ENCODE data around the gene OR8U1.
"Not testable (repeated sequence)": the region's sequence is repeated elsewhere in the genome, so short reads cannot be mapped to it uniquely, and the experiment has no call there.

OR8U1 gene

DNA sequence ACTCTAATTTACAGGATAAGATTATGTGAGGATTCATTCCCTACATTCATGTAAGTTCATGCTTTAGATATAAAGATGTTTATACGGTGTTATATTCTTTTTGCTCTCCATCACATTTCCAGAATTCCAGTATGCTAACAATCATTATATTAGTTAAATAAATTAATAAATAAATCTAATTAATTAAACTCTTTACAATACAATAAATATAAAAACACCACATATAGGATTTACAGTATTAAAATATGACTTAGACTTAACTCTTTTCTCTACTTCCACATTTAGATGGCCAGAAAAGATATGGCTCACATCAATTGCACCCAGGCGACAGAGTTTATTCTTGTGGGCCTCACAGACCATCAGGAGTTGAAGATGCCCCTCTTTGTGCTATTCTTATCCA is at the start of gene OR8U1:
OR8U1 (plus strand) TSS at position 301 of the 400 bp plus-strand sequence; CDS start at position 301, 0 bp downstream.
- Histone ChIP-seq H3K36me3 (ENCODE audit: control insufficient read depth, low read depth, low read length) (no peaks in the 10 kb centered on the region), H3K9me3 (ENCODE audit: control insufficient read depth, low read depth, low read length) (no peaks in the 10 kb centered on the region), H3K9ac (ENCODE audit: low read length) (no peak within 1 kb of the TSS), H3K4me1 (ENCODE audit: control insufficient read depth, low read depth, low read length) (no peaks in the 10 kb centered on the region), H3K27me3 (ENCODE audit: control insufficient read depth, insufficient read depth, low read length) (no peaks in the 10 kb centered on the region), H3K4me3 (ENCODE audit: low read length) (no peak within 1 kb of the TSS), H3K27ac (ENCODE audit: low read length) (no peak within 1 kb of the TSS)

DNA sequence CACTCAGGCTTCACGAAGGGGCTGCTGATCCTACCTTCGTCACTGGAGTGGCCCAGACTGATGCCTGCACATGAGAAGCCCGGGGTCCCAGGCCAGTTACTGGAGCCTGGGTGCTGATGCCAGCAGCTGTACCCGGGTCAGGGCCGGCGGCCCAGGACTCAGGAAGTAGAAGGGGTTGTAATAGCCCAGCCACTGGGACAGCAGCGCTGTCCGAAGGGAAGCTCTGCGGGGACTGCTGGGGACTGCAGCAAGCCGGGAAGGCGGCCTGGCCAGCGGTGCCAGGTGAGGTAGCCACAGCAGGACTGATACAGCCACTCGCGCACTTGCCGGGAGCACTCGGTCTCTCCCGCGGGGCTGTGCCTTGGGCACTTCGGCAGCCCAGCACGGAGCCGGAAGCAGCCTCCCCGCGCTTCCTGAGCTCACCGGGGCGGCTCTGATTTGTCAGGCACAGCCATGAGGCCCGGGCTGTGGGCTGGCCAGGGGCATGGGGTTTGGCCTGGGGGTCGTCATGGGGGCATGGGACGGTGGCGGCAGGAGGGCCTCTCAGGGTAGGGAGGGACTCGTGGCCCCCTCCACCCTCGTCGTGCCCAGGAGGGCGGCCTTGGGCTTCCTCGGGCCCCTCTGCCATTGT is 43.4 kb upstream of the OR8U1 start:
- H3K36me3 ChIP-seq (ENCODE audit: control insufficient read depth, low read depth, low read length): no peaks in the 10 kb centered on the region
- H3K27ac ChIP-seq (ENCODE audit: low read length): no peak overlapping the region
- no peaks in the 10 kb centered on the region for H3K9me3 ChIP-seq (ENCODE audit: control insufficient read depth, low read depth, low read length)
- H3K4me1 ChIP-seq (ENCODE audit: control insufficient read depth, low read depth, low read length): no peaks in the 10 kb centered on the region
- no peak overlapping the region for H3K4me3 ChIP-seq (ENCODE audit: low read length)
- H3K27me3 ChIP-seq (ENCODE audit: control insufficient read depth, insufficient read depth, low read length): no peaks in the 10 kb centered on the region
- no peak overlapping the region for H3K9ac ChIP-seq (ENCODE audit: low read length)

DNA sequence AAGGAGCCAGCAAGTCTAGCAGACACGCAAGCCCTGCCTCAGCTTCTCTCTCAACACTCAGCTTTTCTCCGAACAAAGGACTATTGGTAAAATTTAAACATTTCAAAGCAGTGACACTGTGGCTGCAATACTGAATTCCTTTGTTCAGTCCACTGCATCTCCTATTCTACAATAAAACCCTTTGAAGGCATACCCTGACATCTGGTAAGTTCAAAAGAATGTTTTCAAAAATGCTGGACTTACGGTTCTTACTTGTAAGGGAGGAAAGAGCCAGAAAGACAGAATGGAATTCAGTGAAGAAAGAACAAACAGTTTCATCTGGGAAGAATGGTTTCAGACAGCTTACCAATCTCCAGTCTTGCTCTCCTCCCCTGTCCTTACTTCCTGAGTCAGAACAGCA is 42.3 kb upstream of the OR8U1 start:
- H3K4me3 ChIP-seq (ENCODE audit: low read length): no peak overlapping the region
- H3K9me3 ChIP-seq (ENCODE audit: control insufficient read depth, low read depth, low read length): no peaks in the 10 kb centered on the region
- H3K36me3 ChIP-seq (ENCODE audit: control insufficient read depth, low read depth, low read length): no peaks in the 10 kb centered on the region
- no peaks in the 10 kb centered on the region for H3K4me1 ChIP-seq (ENCODE audit: control insufficient read depth, low read depth, low read length)
- H3K27me3 ChIP-seq (ENCODE audit: control insufficient read depth, insufficient read depth, low read length): no peaks in the 10 kb centered on the region
- H3K9ac ChIP-seq (ENCODE audit: low read length): no peak overlapping the region
- H3K27ac ChIP-seq (ENCODE audit: low read length): no peak overlapping the region

DNA sequence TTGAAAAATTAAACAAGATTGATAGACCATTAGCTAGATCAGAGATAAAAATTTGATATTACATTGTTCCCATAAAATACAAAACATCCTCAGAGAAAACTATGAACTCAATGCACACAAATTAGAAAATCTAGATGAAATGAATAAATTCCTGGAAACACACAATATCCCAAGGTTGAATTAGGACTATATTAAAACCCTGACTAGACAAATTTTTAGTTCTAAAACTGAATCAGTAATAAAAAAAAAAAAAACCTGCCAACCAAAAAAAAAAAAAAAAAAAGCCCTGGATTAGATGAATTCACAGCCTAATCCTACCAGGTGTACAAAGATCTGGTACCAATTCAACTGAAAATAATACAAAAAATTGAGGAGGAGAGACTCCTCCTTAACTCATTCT is 35.1 kb upstream of the OR8U1 start:
- Histone ChIP-seq H3K4me1 (ENCODE audit: control insufficient read depth, low read depth, low read length) (no peaks in the 10 kb centered on the region), H3K27me3 (ENCODE audit: control insufficient read depth, insufficient read depth, low read length) (no peaks in the 10 kb centered on the region), H3K9me3 (ENCODE audit: control insufficient read depth, low read depth, low read length) (no peaks in the 10 kb centered on the region), H3K36me3 (ENCODE audit: control insufficient read depth, low read depth, low read length) (no peaks in the 10 kb centered on the region), H3K9ac (ENCODE audit: low read length) (no peak overlapping the region), H3K4me3 (ENCODE audit: low read length) (no peak overlapping the region), H3K27ac (ENCODE audit: low read length) (no peak overlapping the region)

DNA sequence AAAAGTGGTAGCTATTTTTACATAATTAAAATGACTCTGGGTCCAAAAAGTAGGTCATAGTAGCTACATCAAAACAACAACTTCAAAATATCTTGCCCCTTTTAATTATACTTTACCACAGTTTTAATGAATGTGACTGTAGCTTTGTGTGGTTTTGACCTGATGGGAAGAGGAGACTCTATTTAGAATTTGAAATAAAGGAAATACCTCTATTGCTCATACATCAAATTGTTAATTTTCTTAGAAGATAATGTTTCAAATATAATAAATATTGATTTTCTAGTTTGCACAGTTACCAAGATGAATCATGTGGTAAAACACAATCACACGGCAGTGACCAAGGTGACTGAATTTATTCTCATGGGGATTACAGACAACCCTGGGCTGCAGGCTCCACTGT is 29.7 kb upstream of the OR8U1 start, which contains the start of gene OR8K1:
OR8K1 (plus strand) TSS at position 301 of the 400 bp plus-strand sequence; CDS start at position 301, 0 bp downstream.
- Histone ChIP-seq H3K36me3 (ENCODE audit: control insufficient read depth, low read depth, low read length) (no peaks in the 10 kb centered on the region), H3K4me3 (ENCODE audit: low read length) (no peak within 1 kb of the TSS), H3K27me3 (ENCODE audit: control insufficient read depth, insufficient read depth, low read length) (no peaks in the 10 kb centered on the region), H3K9ac (ENCODE audit: low read length) (no peak within 1 kb of the TSS), H3K9me3 (ENCODE audit: control insufficient read depth, low read depth, low read length) (no peaks in the 10 kb centered on the region), H3K27ac (ENCODE audit: low read length) (no peak within 1 kb of the TSS), H3K4me1 (ENCODE audit: control insufficient read depth, low read depth, low read length) (no peaks in the 10 kb centered on the region)

DNA sequence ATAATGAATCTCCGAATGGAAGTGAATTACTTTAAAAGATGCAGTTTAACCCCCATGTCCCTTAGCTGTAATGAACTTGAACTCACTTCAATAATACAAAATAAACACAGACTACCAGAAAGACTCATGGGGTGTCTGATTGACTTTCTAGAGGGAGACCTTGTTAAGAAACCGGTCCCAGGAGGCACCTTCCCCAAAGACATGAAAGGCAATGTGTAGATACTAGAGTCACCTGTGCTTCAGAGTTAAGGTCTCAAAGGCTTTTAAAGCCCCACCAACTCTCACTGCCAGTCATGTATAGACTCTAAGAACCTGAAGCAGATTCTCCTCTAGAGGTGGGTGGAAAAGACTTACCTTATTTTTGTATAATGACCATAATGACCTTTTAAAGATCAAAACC is 21.4 kb upstream of the OR8U1 start, which contains the start of gene OR8J1:
OR8J1 (plus strand) TSS at position 301 of the 400 bp plus-strand sequence. CDS start 5,956 bp downstream, outside the sequence.
- Histone ChIP-seq H3K9ac (ENCODE audit: low read length) (no peak within 1 kb of the TSS), H3K9me3 (ENCODE audit: control insufficient read depth, low read depth, low read length) (no peaks in the 10 kb centered on the region), H3K4me3 (ENCODE audit: low read length) (no peak within 1 kb of the TSS), H3K4me1 (ENCODE audit: control insufficient read depth, low read depth, low read length) (no peaks in the 10 kb centered on the region), H3K27ac (ENCODE audit: low read length) (no peak within 1 kb of the TSS), H3K36me3 (ENCODE audit: control insufficient read depth, low read depth, low read length) (no peaks in the 10 kb centered on the region), H3K27me3 (ENCODE audit: control insufficient read depth, insufficient read depth, low read length) (no peaks in the 10 kb centered on the region)

DNA sequence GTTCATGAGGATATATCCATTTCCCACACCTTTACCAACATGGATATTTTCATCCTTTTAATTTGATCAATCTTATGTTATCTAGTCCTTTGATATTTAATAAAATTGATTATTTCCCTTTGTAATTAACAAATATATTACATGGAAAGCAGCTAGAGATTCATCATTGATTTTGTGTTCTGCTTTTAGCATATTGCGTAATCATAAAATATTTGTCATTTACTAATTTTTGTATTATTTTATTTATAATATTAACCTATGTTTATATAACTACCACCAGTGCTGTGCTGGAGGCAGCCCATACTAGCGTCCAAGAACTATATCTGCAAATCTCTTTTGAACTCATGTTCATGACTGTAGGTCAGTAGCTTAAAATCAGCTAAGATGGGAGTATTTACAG is 4.7 kb downstream of the OR8U1 start:
- no peaks in the 10 kb centered on the region for H3K4me1 ChIP-seq (ENCODE audit: control insufficient read depth, low read depth, low read length)
- no peak overlapping the region for H3K9ac ChIP-seq (ENCODE audit: low read length)
- no peaks in the 10 kb centered on the region for H3K9me3 ChIP-seq (ENCODE audit: control insufficient read depth, low read depth, low read length)
- no peaks in the 10 kb centered on the region for H3K27me3 ChIP-seq (ENCODE audit: control insufficient read depth, insufficient read depth, low read length)
- H3K36me3 ChIP-seq (ENCODE audit: control insufficient read depth, low read depth, low read length): no peaks in the 10 kb centered on the region
- no peak overlapping the region for H3K27ac ChIP-seq (ENCODE audit: low read length)
- no peak overlapping the region for H3K4me3 ChIP-seq (ENCODE audit: low read length)

DNA sequence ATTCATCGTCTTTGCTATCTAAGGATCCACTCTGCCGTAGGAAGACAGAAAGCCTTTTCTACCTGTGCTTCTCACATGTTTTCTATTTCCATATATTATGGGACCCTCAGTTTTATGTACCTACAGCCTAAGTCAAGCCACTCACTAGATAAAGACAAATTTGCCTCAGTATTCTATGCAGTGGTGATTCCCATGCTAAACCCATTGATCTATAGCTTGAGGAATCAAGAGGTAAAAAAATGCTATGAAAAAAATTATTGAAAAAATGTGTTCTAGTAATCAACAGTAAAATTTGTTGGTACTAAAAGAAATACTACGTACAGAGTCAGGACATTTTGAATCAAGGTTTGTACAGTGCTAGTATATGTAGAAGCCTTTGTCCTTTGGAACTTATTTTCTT is 19.0 kb downstream of the OR8U1 start:
- Histone ChIP-seq H3K9ac (ENCODE audit: low read length) (no peak overlapping the region), H3K36me3 (ENCODE audit: control insufficient read depth, low read depth, low read length) (no peaks in the 10 kb centered on the region), H3K27ac (ENCODE audit: low read length) (no peak overlapping the region)

DNA sequence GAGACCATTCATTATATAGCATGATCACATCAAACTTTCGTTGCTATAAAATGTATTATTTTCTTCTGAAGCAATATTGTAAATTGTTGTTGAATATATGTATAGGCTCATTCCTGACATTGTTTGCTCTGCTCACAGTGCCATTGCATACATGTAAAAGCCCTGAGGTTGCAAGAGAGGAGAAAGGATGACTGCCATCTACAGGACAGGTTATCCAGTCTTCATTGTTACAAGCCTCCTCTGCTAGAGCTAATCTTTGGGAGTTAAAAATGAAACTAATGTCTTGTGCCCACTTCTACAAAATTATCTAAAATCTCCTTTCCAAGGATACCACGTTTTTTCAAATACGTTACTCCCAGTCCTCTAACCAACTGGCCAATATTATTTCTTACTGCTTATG is 20.6 kb downstream of the OR8U1 start:
- H3K9me3 ChIP-seq (ENCODE audit: control insufficient read depth, low read depth, low read length): no peaks in the 10 kb centered on the region
- H3K4me3 ChIP-seq (ENCODE audit: low read length): no peak overlapping the region
- no peaks in the 10 kb centered on the region for H3K4me1 ChIP-seq (ENCODE audit: control insufficient read depth, low read depth, low read length)
- H3K27ac ChIP-seq (ENCODE audit: low read length): no peak overlapping the region
- H3K36me3 ChIP-seq (ENCODE audit: control insufficient read depth, low read depth, low read length): no peaks in the 10 kb centered on the region
- H3K9ac ChIP-seq (ENCODE audit: low read length): no peak overlapping the region
- no peaks in the 10 kb centered on the region for H3K27me3 ChIP-seq (ENCODE audit: control insufficient read depth, insufficient read depth, low read length)

More for the DNA sequence above, 19.0 kb downstream of the OR8U1 start:
- no peaks in the 10 kb centered on the region for H3K9me3 ChIP-seq (ENCODE audit: control insufficient read depth, low read depth, low read length)
- H3K27me3 ChIP-seq (ENCODE audit: control insufficient read depth, insufficient read depth, low read length): no peaks in the 10 kb centered on the region
- no peaks in the 10 kb centered on the region for H3K4me1 ChIP-seq (ENCODE audit: control insufficient read depth, low read depth, low read length)
- no peak overlapping the region for H3K4me3 ChIP-seq (ENCODE audit: low read length)

DNA sequence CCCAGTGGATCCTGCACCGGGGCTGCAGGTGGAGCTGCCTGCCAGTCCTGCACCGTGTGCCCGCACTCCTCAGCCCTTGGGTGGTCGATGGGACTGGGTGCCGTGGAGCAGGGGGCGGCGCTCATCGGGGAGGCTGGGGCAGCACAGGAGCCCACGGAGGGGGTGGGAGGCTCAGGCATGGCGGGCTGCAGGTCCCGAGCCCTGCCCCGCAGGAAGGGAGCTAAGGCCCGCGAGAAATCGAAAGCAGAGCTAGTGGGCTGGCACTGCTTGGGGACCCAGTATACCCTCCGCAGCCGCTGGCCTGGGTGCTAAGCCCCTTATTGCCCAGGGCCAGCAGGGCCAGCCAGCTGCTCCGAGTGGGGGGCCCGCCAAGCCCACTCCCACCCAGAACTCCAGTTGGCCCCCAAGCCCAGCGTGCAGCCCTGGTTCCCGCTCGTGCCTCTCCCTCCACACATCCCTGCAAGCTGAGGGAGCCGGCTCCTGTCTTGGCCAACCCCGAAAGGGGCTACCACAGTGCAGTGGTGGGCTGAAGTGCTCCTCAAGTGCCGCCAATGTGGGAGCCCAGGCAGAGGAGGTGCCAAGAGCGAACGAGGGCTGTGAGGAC is 26.5 kb downstream of the OR8U1 start:
- H3K4me3 ChIP-seq (ENCODE audit: low read length); H3K9ac ChIP-seq (ENCODE audit: low read length); H3K27me3 ChIP-seq (ENCODE audit: control insufficient read depth, insufficient read depth, low read length); H3K4me1 ChIP-seq (ENCODE audit: control insufficient read depth, low read depth, low read length); H3K27ac ChIP-seq (ENCODE audit: low read length); H3K36me3 ChIP-seq (ENCODE audit: control insufficient read depth, low read depth, low read length); H3K9me3 ChIP-seq (ENCODE audit: control insufficient read depth, low read depth, low read length): not testable (repeated sequence)

DNA sequence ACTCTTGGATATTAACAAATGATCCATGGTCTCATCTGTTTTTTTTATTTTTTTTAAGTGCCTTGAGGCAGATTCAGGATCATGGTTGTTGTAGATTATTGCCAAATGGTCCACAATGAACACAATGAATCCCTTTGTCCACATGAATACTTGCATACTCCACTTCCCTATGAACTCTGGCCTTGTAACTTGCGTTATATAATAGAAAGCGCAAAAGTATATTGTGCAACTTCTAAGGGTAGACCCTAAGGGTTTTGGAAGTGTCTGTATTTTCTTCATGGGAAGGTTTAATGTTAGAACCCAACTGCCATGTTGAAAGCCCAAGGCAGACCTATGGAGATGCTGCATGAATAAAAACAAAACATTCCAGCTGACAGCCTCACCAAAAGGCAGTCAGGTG is 29.0 kb downstream of the OR8U1 start:
- H3K27me3 ChIP-seq (ENCODE audit: control insufficient read depth, insufficient read depth, low read length): no peaks in the 10 kb centered on the region
- no peaks in the 10 kb centered on the region for H3K4me1 ChIP-seq (ENCODE audit: control insufficient read depth, low read depth, low read length)
- no peak overlapping the region for H3K4me3 ChIP-seq (ENCODE audit: low read length)
- H3K27ac ChIP-seq (ENCODE audit: low read length): no peak overlapping the region
- no peaks in the 10 kb centered on the region for H3K9me3 ChIP-seq (ENCODE audit: control insufficient read depth, low read depth, low read length)
- H3K36me3 ChIP-seq (ENCODE audit: control insufficient read depth, low read depth, low read length): no peaks in the 10 kb centered on the region
- H3K9ac ChIP-seq (ENCODE audit: low read length): no peak overlapping the region

DNA sequence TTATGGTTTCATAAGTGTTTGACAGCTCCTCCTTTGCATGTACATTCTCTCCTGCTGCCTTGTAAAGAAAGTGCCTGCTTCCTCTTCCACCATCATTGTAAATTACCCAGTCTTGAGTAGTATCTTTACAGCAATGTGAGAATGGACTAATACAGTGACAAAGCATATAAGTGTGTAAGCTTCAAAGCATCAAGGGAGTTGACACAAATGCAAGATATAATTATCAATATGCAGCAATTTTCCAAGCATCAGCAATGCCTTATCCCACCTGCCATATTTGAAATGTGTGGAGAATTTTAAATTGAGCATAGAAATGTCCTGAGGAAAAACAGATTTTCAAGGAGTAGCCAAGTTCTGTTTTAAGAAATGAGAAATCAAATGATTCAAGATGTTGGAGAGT is 35.4 kb downstream of the OR8U1 start:
- H3K9ac ChIP-seq (ENCODE audit: low read length): no peak overlapping the region

More for the DNA sequence above, 35.4 kb downstream of the OR8U1 start:
- Histone ChIP-seq H3K27ac (ENCODE audit: low read length) (no peak overlapping the region), H3K9me3 (ENCODE audit: control insufficient read depth, low read depth, low read length) (no peaks in the 10 kb centered on the region), H3K27me3 (ENCODE audit: control insufficient read depth, insufficient read depth, low read length) (no peaks in the 10 kb centered on the region), H3K4me3 (ENCODE audit: low read length) (no peak overlapping the region), H3K36me3 (ENCODE audit: control insufficient read depth, low read depth, low read length) (no peaks in the 10 kb centered on the region), H3K4me1 (ENCODE audit: control insufficient read depth, low read depth, low read length) (no peaks in the 10 kb centered on the region)

All from iPS-18a (cell line).